IMR-90 (cell line): Measurements from ENCODE around the gene LIMK2. TPM values are rescaled to one million over a fixed set of nuclear protein-coding genes. Genes with fewer than 3 reads are reported as not detected.

ENCODE experiments used
- ATAC-seq: fragments of 200-7000 bp; cut with Tn5 transposase; 2 replicates; pipeline ENCODE4 v1.9.1; 2020; ENCODE audit warnings: low read depth, mild to moderate bottlenecking, moderate library complexity
- BruUV-seq: library from RNA; stranded (reverse); fragments of 400-500 nt; replicated peaks from 2 replicates; lab custom pipeline; 2021; lab: Mats Ljungman, UMichigan
- CTCF ChIA-PET: fragments of 300-600 bp; formaldehyde crosslinking; extraction: SDS; loops from one replicate; lab custom pipeline; 2021; ENCODE audit warnings: antibody characterized with exemption; lab: Yijun Ruan, JAX
- POLR2A ChIA-PET: fragments of 300-600 bp; sonication (Branson Sonifier 250); formaldehyde crosslinking; loops from one replicate; lab custom pipeline; 2022; ENCODE audit warnings: antibody characterized with exemption; ENCODE audit not compliant: unreplicated experiment; lab: Charles Lee
- DNase-seq: peaks from one replicate; pipeline ENCODE4 v3.0.0; 2013
- H2AFZ ChIP-seq: replicated peaks from 2 replicates; pipeline ENCODE3; 2013; ENCODE audit warnings: low read length, mild to moderate bottlenecking; ENCODE audit not compliant: poor library complexity
- H2AK5ac ChIP-seq: 2 replicates; pipeline ENCODE4 v1.6.1; 2013; ENCODE audit warnings: low read depth, low read length, inconsistent platforms
- H2AK9ac ChIP-seq: replicated peaks from 2 replicates; pipeline ENCODE3; 2013; ENCODE audit warnings: mild to moderate bottlenecking, low read depth, low read length, moderate library complexity; ENCODE audit not compliant: poor library complexity
- H2BK120ac ChIP-seq: 2 replicates; pipeline ENCODE4 v1.6.1; 2013; ENCODE audit warnings: low read depth, low read length, inconsistent platforms
- H2BK15ac ChIP-seq: 3 replicates; pipeline ENCODE4 v1.6.1; 2013; ENCODE audit warnings: low read depth, low read length, inconsistent platforms
- H2BK20ac ChIP-seq: 2 replicates; pipeline ENCODE4 v1.6.1; 2013; ENCODE audit warnings: low read depth, mild to moderate bottlenecking, inconsistent platforms, low read length, moderate library complexity
- H2BK5ac ChIP-seq: 2 replicates; pipeline ENCODE4 v1.6.1; 2013; ENCODE audit warnings: mild to moderate bottlenecking, low read depth, low read length, inconsistent platforms; ENCODE audit not compliant: poor library complexity, severe bottlenecking
- H3K14ac ChIP-seq: replicated peaks from 2 replicates; pipeline ENCODE4 v1.6.1; 2013; ENCODE audit warnings: low read depth, low read length, inconsistent platforms
- H3K18ac ChIP-seq: 2 replicates; pipeline ENCODE4 v1.6.1; 2013; ENCODE audit warnings: low read depth, low read length, control low read depth
- H3K23ac ChIP-seq: 2 replicates; pipeline ENCODE4 v1.6.1; 2013; ENCODE audit warnings: low read depth, low read length, inconsistent platforms
- H3K27ac ChIP-seq: 2 replicates; pipeline ENCODE4 v1.5.1; 2013; ENCODE audit warnings: mild to moderate bottlenecking, control low read depth, low read length; ENCODE audit not compliant: insufficient read depth
- H3K27me3 ChIP-seq: 2 replicates; pipeline ENCODE4 v1.6.1; 2013; ENCODE audit warnings: low read length; ENCODE audit not compliant: control insufficient read depth, insufficient read depth
- H3K36me3 ChIP-seq: 2 replicates; pipeline ENCODE4 v1.6.1; 2013; ENCODE audit warnings: low read length, mixed read lengths; ENCODE audit not compliant: control insufficient read depth, insufficient read depth
- H3K4ac ChIP-seq: 2 replicates; pipeline ENCODE4 v1.6.1; 2013; ENCODE audit warnings: low read depth, low read length, inconsistent platforms
- H3K4me1 ChIP-seq: 2 replicates; pipeline ENCODE4 v1.6.1; 2013; ENCODE audit warnings: low read length, mixed read lengths; ENCODE audit not compliant: control insufficient read depth, insufficient read depth
- H3K4me2 ChIP-seq: 2 replicates; pipeline ENCODE4 v1.6.1; 2013; ENCODE audit warnings: low read depth, mild to moderate bottlenecking, control low read depth, low read length, moderate library complexity
- H3K4me3 ChIP-seq: 2 replicates; pipeline ENCODE4 v1.5.1; 2013; ENCODE audit warnings: low read depth, mild to moderate bottlenecking, control low read depth, low read length, moderate library complexity; ENCODE audit not compliant: insufficient read depth
- H3K56ac ChIP-seq: 2 replicates; pipeline ENCODE4 v1.6.1; 2013; ENCODE audit warnings: low read length, inconsistent platforms; ENCODE audit not compliant: insufficient read depth; ENCODE audit errors: extremely low read depth
- H3K79me1 ChIP-seq, 2 experiments: 2 replicates each; pipeline ENCODE4 v1.6.1; 2013; ENCODE audit warnings: low read length in 2 of 2, inconsistent platforms in 1 of 2, low read depth in 1 of 2
- H3K9ac ChIP-seq: 2 replicates; pipeline ENCODE4 v1.6.1; 2013; ENCODE audit warnings: low read depth, low read length, control low read depth
- H3K9me1 ChIP-seq: 2 replicates; pipeline ENCODE4 v1.6.1; 2013; ENCODE audit warnings: low read length, inconsistent platforms; ENCODE audit not compliant: insufficient read depth
- H3K9me3 ChIP-seq: 2 replicates; pipeline ENCODE4 v1.6.1; 2013; ENCODE audit warnings: low read length; ENCODE audit not compliant: control insufficient read depth, insufficient read depth
- H4K20me1 ChIP-seq: 2 replicates; pipeline ENCODE4 v1.6.1; 2013; ENCODE audit warnings: low read length, inconsistent platforms; ENCODE audit not compliant: insufficient read depth
- H4K5ac ChIP-seq: 2 replicates; pipeline ENCODE4 v1.6.1; 2013; ENCODE audit warnings: mild to moderate bottlenecking, low read depth, low read length, control low read depth
- H4K8ac ChIP-seq, 2 experiments: 2 replicates each; pipeline ENCODE4 v1.6.1; 2013; ENCODE audit warnings: low read depth in 2 of 2, low read length in 2 of 2, control low read depth in 1 of 2, inconsistent platforms in 1 of 2
- H4K91ac ChIP-seq: 2 replicates; pipeline ENCODE4 v1.6.1; 2013; ENCODE audit warnings: low read depth, low read length, inconsistent platforms; ENCODE audit not compliant: insufficient read depth
- BHLHE40 ChIP-seq: fragments of 150-350 bp; IDR thresholded peaks from 2 replicates; pipeline ENCODE4 v1.6.1; 2016; ENCODE audit warnings: mild to moderate bottlenecking, low read depth, low read length
- CEBPB ChIP-seq: IDR thresholded peaks from 2 replicates; pipeline ENCODE4 v1.6.1; 2012; ENCODE audit warnings: low read depth, low read length, improper control_type of control experiment
- CHD1 ChIP-seq: IDR thresholded peaks from 2 replicates; pipeline ENCODE4 v1.6.1; 2012; ENCODE audit warnings: low read depth, low read length, improper control_type of control experiment
- CTCF ChIP-seq: conservative IDR thresholded peaks from 2 replicates; pipeline ENCODE4 v1.5.1; 2012; ENCODE audit warnings: mild to moderate bottlenecking, low read depth, low read length, improper control_type of control experiment
- FOS ChIP-seq: fragments of 150-350 bp; IDR thresholded peaks from 2 replicates; pipeline ENCODE4 v1.6.1; 2016; ENCODE audit warnings: low read depth, low read length
- MAFK ChIP-seq: IDR thresholded peaks from 2 replicates; pipeline ENCODE4 v1.6.1; 2012; ENCODE audit warnings: low read depth, low read length, improper control_type of control experiment
- MAZ ChIP-seq: IDR thresholded peaks from 2 replicates; pipeline ENCODE4 v1.6.1; 2012; ENCODE audit warnings: low read depth, mild to moderate bottlenecking, low read length, improper control_type of control experiment, moderate library complexity, borderline replicate concordance
- MXI1 ChIP-seq: IDR thresholded peaks from 2 replicates; pipeline ENCODE4 v1.6.1; 2012; ENCODE audit warnings: low read depth, mild to moderate bottlenecking, low read length, moderate library complexity, borderline replicate concordance
- NFE2L2 ChIP-seq: fragments of 150-350 bp; IDR thresholded peaks from 2 replicates; pipeline ENCODE4 v1.6.1; 2016; ENCODE audit warnings: low read depth, mild to moderate bottlenecking, low read length
- POLR2A ChIP-seq: IDR thresholded peaks from 2 replicates; pipeline ENCODE4 v1.6.1; 2012; ENCODE audit warnings: mild to moderate bottlenecking, low read depth, low read length
- RAD21 ChIP-seq: IDR thresholded peaks from 2 replicates; pipeline ENCODE4 v1.6.1; 2012; ENCODE audit warnings: low read length, improper control_type of control experiment
- RCOR1 ChIP-seq: IDR thresholded peaks from 2 replicates; pipeline ENCODE4 v1.6.1; 2012; ENCODE audit warnings: mild to moderate bottlenecking, low read length, improper control_type of control experiment; ENCODE audit not compliant: insufficient replicate concordance
- RFX5 ChIP-seq: IDR thresholded peaks from 2 replicates; pipeline ENCODE4 v1.8.0; 2012; ENCODE audit warnings: low read depth, mild to moderate bottlenecking, low read length, moderate library complexity
- SMC3 ChIP-seq: fragments of 150-350 bp; IDR thresholded peaks from 2 replicates; pipeline ENCODE4 v1.6.1; 2016; ENCODE audit warnings: low read depth, mild to moderate bottlenecking, antibody characterized with exemption, low read length, moderate library complexity
- USF2 ChIP-seq: fragments of 150-350 bp; IDR thresholded peaks from 2 replicates; pipeline ENCODE4 v1.6.1; 2017; ENCODE audit warnings: mild to moderate bottlenecking, antibody characterized with exemption, low read length, low read depth
- dilution Hi-C: fragments of 300-500 bp; cut with HindIII; formaldehyde crosslinking; loops from one replicate; pipeline ENCODE4 v1.14.3; 2018; ENCODE audit warnings: low sequenced_read_pairs; ENCODE audit not compliant: unreplicated experiment
- in situ Hi-C: fragments of 300-500 bp; cut with MboI; formaldehyde crosslinking; loops from 3 replicates; pipeline ENCODE4 v1.14.3; 2019; ENCODE audit warnings: low sequenced_read_pairs, inconsistent platforms, mixed read lengths
- intact Hi-C: fragments of 100-400 bp; cut with micrococcal nuclease; formaldehyde crosslinking; loops from 2 replicates; pipeline ENCODE4 v1.10.0; 2022
- polyA plus RNA-seq, 3 experiments: library from polyadenylated mRNA; depleted of rRNA; stranded (reverse); fragments of >200 nt; gene quantifications; 2 replicates each; pipeline ENCODE4 v1.2.3, GENCODE V29; 2012; ENCODE audit warnings: low replicate concordance in 1 of 3
- total RNA-seq: library from RNA; depleted of rRNA; stranded (reverse); fragments of >200 nt; gene quantifications from 2 replicates; pipeline ENCODE4 v1.2.3, GENCODE V29; 2012
- TF ChIP-seq, protein P1 (sequence below): fragments of 150-350 bp; IDR thresholded peaks from 2 replicates; pipeline ENCODE4 v1.6.1; 2016; ENCODE audit warnings: low read depth, mild to moderate bottlenecking, low read length, moderate library complexity, borderline replicate concordance

LIMK2 gene
- total and polyA plus RNA-seq, 2 of the 4 experiments (the other 2 are of a cell fraction) = 14.5 to 31.9 TPM

DNA sequence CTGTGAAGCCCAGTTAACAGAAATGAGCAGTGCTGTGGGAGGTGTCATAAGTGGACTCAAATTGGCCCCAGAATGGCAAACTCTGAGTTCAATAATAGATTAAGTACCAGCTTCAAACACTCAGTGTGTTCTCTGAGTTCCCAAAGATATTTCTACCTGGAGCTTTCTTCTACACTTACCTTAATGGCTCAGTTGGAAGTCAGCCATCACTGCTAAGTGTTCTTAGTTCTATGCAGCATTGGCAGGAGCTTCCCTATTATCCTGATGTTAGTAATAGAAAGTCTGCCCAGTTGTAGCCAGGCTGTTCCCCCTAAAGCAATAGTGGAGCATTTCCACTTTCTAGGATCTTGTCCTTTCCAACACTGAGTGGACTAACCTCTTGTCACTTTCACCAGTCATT is 89.9 kb downstream of the LIMK2 start:
- Histone ChIP-seq H3K4ac (no peak overlapping the region), H3K23ac (no peak overlapping the region), H3K9ac (no peak overlapping the region), H2AK5ac (no peak overlapping the region), H2AK9ac (no peak overlapping the region), H3K4me1 (no peaks in the 10 kb centered on the region), H3K56ac (no peak overlapping the region), H2BK20ac (no peak overlapping the region), H3K4me3 (no peak overlapping the region), H3K4me2 (no peak overlapping the region), H2BK15ac (no peak overlapping the region), H3K79me1 (no peaks in the 10 kb centered on the region; a peak in 1 of 4 replicates), H4K5ac (no peak overlapping the region), H3K9me1 (peaks cover 2% of the 10 kb centered on the region; the same call in 1 of the 2 replicates), H4K20me1 (no peaks in the 10 kb centered on the region), H3K27ac (no peak overlapping the region), H2BK120ac (no peak overlapping the region), H3K18ac (no peak overlapping the region), H3K36me3 (no peaks in the 10 kb centered on the region), H2AFZ (no peak overlapping the region), H4K91ac (no peak overlapping the region), H3K14ac (no peak overlapping the region), H3K27me3 (no peaks in the 10 kb centered on the region), H3K9me3 (no peaks in the 10 kb centered on the region), H2BK5ac (no peak overlapping the region), H4K8ac (no peak overlapping the region)
- intact Hi-C loops (no loop called here), dilution Hi-C loops (no loop called here), in situ Hi-C loops (no loop called here)
- ChIA-PET POLR2A (no interaction called here), CTCF (interaction anchor here (4.3 kb wide), 1 partner anchor 11 kb away, joined by 16 read pairs; no protein-coding TSS in a partner anchor)
- no peak for DNase-seq
- BruUV-seq = no TSS peak
- TF ChIP-seq RAD21 = no peak
- TF ChIP-seq USF2 = no peak
- TF ChIP-seq FOS = no peak
- no peak for TF ChIP-seq SMC3
- TF ChIP-seq NFE2L2 = no peak
- no peak for TF ChIP-seq CTCF
- no peak for TF ChIP-seq RFX5
- no peak for TF ChIP-seq MAZ
- TF ChIP-seq RCOR1 = no peak
- no peak for TF ChIP-seq BHLHE40
- TF ChIP-seq CHD1 = no peak
- no peak for TF ChIP-seq CEBPB
- TF ChIP-seq POLR2A = no peak
- TF ChIP-seq, protein P1, sequence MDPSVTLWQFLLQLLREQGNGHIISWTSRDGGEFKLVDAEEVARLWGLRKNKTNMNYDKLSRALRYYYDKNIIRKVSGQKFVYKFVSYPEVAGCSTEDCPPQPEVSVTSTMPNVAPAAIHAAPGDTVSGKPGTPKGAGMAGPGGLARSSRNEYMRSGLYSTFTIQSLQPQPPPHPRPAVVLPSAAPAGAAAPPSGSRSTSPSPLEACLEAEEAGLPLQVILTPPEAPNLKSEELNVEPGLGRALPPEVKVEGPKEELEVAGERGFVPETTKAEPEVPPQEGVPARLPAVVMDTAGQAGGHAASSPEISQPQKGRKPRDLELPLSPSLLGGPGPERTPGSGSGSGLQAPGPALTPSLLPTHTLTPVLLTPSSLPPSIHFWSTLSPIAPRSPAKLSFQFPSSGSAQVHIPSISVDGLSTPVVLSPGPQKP = no peak
- no peak for TF ChIP-seq MAFK
- TF ChIP-seq MXI1 = no peak
- no peak for ATAC-seq
